HCT116 (cell line): Measurements from ENCODE around the gene FKBP1A. TPM values are rescaled to one million over a fixed set of nuclear protein-coding genes. Genes with fewer than 3 reads are reported as not detected.

ENCODE experiments used
- ATAC-seq: fragments of 200-7000 bp; cut with Tn5 transposase; 2 replicates; pipeline ENCODE4 v1.9.1; 2020; ENCODE audit warnings: mild to moderate bottlenecking, moderate library complexity
- BruUV-seq: library from RNA; stranded (reverse); fragments of 400-500 nt; replicated peaks from 2 replicates; lab custom pipeline; 2021; lab: Mats Ljungman, UMichigan
- CTCF ChIA-PET: fragments of 300-600 bp; sonication (Branson Sonifier 250); formaldehyde crosslinking; loops from one replicate; lab custom pipeline; 2021; ENCODE audit warnings: antibody characterized with exemption; lab: Charles Lee
- POLR2A ChIA-PET: fragments of 300-600, 350-600 bp; sonication (Branson Sonifier 250); formaldehyde crosslinking; loops from one replicate; lab custom pipeline; 2021; ENCODE audit warnings: antibody characterized with exemption; lab: Charles Lee
- RAD21 ChIA-PET, 2 experiments: fragments of 300-600 bp; sonication (Branson Sonifier 250); formaldehyde crosslinking; loops; one replicate each; lab custom pipeline; 2023; ENCODE audit warnings: low total read pairs in 2 of 2; ENCODE audit not compliant: uncharacterized antibody in 2 of 2, unreplicated experiment in 2 of 2, low non-redundant PET in 1 of 2; lab: Charles Lee
- DNase-seq: peaks from one replicate; pipeline ENCODE4 v3.0.0-alpha.2; 2010; ENCODE audit warnings: low read depth, low spot score
- H2AFZ ChIP-seq: fragments of 200-600 bp; shearing (Covaris generic), sonication (generic); 2 replicates; pipeline ENCODE4 v1.6.1; 2017; ENCODE audit warnings: low read depth, mixed run types, mixed read lengths, antibody characterized with exemption, low read length; ENCODE audit not compliant: poor library complexity, severe bottlenecking
- H3K27ac ChIP-seq: 2 replicates; pipeline ENCODE4 v1.5.1; 2012; ENCODE audit warnings: low read depth, low read length
- H3K27me3 ChIP-seq: fragments of 200-600 bp; sonication (generic); 2 replicates; pipeline ENCODE4 v1.6.1; 2016; ENCODE audit warnings: mixed run types, low read length, mixed read lengths; ENCODE audit not compliant: insufficient read depth
- H3K36me3 ChIP-seq, 2 experiments: fragments of 200-500 bp in 1 of 2; fragments of 200-600 bp in 1 of 2; sonication (Bioruptor generic) in 1 of 2; sonication (generic) in 1 of 2; 2 replicates each; pipeline versions ENCODE4 v1.5.1 to v1.6.1; 2014 to 2016; ENCODE audit warnings: low read length in 2 of 2, inconsistent platforms in 1 of 2, mixed read lengths in 1 of 2, mixed run types in 1 of 2; ENCODE audit not compliant: insufficient read depth in 2 of 2, control insufficient read depth in 1 of 2
- H3K4me1 ChIP-seq, 2 experiments: fragments of 200-600 bp in 1 of 2; sonication (generic) in 1 of 2; 2 replicates each; pipeline versions ENCODE4 v1.5.1 to v1.6.1; 2012 to 2017; ENCODE audit warnings: low read length in 2 of 2, inconsistent platforms in 1 of 2, mild to moderate bottlenecking in 1 of 2, mixed read lengths in 1 of 2, mixed run types in 1 of 2, moderate library complexity in 1 of 2; ENCODE audit not compliant: insufficient read depth in 2 of 2, control insufficient read depth in 1 of 2
- H3K4me2 ChIP-seq: fragments of 200-600 bp; sonication (generic); 2 replicates; pipeline ENCODE4 v1.6.1; 2017; ENCODE audit warnings: mixed run types, low read length, mixed read lengths
- H3K4me3 ChIP-seq, 2 experiments: fragments of 200-600 bp in 1 of 2; sonication (generic) in 1 of 2; replicated peaks in 1 of 2; 2 replicates each; pipeline ENCODE4 v1.5.1; 2011 to 2016; ENCODE audit warnings: low read length in 2 of 2, control low read depth in 1 of 2, low read depth in 1 of 2, mild to moderate bottlenecking in 1 of 2, mixed read lengths in 1 of 2, mixed run types in 1 of 2
- H3K79me2 ChIP-seq: fragments of 200-600 bp; sonication (generic); 2 replicates; pipeline ENCODE4 v1.6.1; 2017; ENCODE audit warnings: mild to moderate bottlenecking, mixed run types, low read length, moderate library complexity, mixed read lengths; ENCODE audit not compliant: insufficient read depth
- H3K9ac ChIP-seq: fragments of 200-600 bp; sonication (generic); 2 replicates; pipeline ENCODE4 v1.6.1; 2016; ENCODE audit warnings: low read length, mixed read lengths
- H3K9me2 ChIP-seq: fragments of 200-600 bp; sonication (generic), shearing (Covaris generic); 2 replicates; pipeline ENCODE4 v1.6.1; 2017; ENCODE audit warnings: mixed run types, mild to moderate bottlenecking, moderate library complexity; ENCODE audit not compliant: insufficient read depth
- H3K9me3 ChIP-seq, 2 experiments: fragments of 200-500 bp in 1 of 2; fragments of 200-600 bp in 1 of 2; sonication (Bioruptor generic) in 1 of 2; sonication (generic) in 1 of 2; 2 replicates each; pipeline ENCODE4 v1.6.1; 2014 to 2017; ENCODE audit warnings: low read length in 2 of 2, mixed read lengths in 2 of 2, inconsistent platforms in 1 of 2, low read depth in 1 of 2, mild to moderate bottlenecking in 1 of 2, mixed run types in 1 of 2, moderate library complexity in 1 of 2; ENCODE audit not compliant: control insufficient read depth in 1 of 2, insufficient read depth in 1 of 2
- H4K20me1 ChIP-seq: fragments of 200-600 bp; sonication (generic), shearing (Covaris generic); 2 replicates; pipeline ENCODE4 v1.6.1; 2017; ENCODE audit warnings: mixed run types, mild to moderate bottlenecking, moderate library complexity; ENCODE audit not compliant: insufficient read depth
- CEBPB ChIP-seq: IDR thresholded peaks from 2 replicates; pipeline ENCODE4 v1.6.1; 2012; ENCODE audit warnings: low read depth
- CTCF ChIP-seq, 3 experiments: fragments of 200-600 bp in 1 of 3; sonication (generic) in 1 of 3; IDR thresholded peaks in 2 of 3; conservative IDR thresholded peaks in 1 of 3; 2 replicates each; pipeline ENCODE4 v1.5.1; 2012 to 2017; ENCODE audit warnings: low read depth in 2 of 3, low read length in 2 of 3, antibody characterized with exemption in 1 of 3, borderline replicate concordance in 1 of 3, control low read depth in 1 of 3, mild to moderate bottlenecking in 1 of 3, mixed read lengths in 1 of 3, mixed run types in 1 of 3, moderate library complexity in 1 of 3; ENCODE audit not compliant: insufficient read depth in 1 of 3
- ELF1 ChIP-seq: IDR thresholded peaks from 2 replicates; pipeline ENCODE4 v1.6.1; 2012; ENCODE audit warnings: low read depth, borderline replicate concordance
- EZH2 ChIP-seq: fragments of 200-600 bp; sonication (generic); IDR thresholded peaks from 2 replicates; pipeline ENCODE4 v1.6.1; 2017; ENCODE audit warnings: antibody characterized with exemption, mixed run types
- EZH2phosphoT487 ChIP-seq: fragments of 200-600 bp; IDR thresholded peaks from 2 replicates; pipeline ENCODE4 v1.6.1; 2018; ENCODE audit warnings: antibody characterized with exemption, borderline replicate concordance
- MAX ChIP-seq: IDR thresholded peaks from 2 replicates; pipeline ENCODE4 v1.6.1; 2012
- POLR2A ChIP-seq: IDR thresholded peaks from 2 replicates; pipeline ENCODE4 v1.7.0; 2011; ENCODE audit warnings: borderline replicate concordance; ENCODE audit not compliant: insufficient read depth, insufficient read length; ENCODE audit errors: extremely low read depth
- POLR2AphosphoS5 ChIP-seq: IDR thresholded peaks from 2 replicates; pipeline ENCODE4 v1.6.1; 2011; ENCODE audit warnings: mild to moderate bottlenecking, low read depth, low read length, moderate library complexity
- RAD21 ChIP-seq: IDR thresholded peaks from 2 replicates; pipeline ENCODE4 v1.6.1; 2012; ENCODE audit warnings: low read depth, mild to moderate bottlenecking
- REST ChIP-seq: IDR thresholded peaks from 2 replicates; pipeline ENCODE4 v1.6.1; 2012; ENCODE audit warnings: low read depth
- SIN3A ChIP-seq: IDR thresholded peaks from 2 replicates; pipeline ENCODE4 v1.6.1; 2012; ENCODE audit warnings: low read depth
- SRF ChIP-seq: IDR thresholded peaks from 2 replicates; pipeline ENCODE4 v1.6.1; 2012; ENCODE audit warnings: low read depth
- TCF7L2 ChIP-seq: IDR thresholded peaks from 2 replicates; pipeline ENCODE4 v1.7.0; 2011; ENCODE audit warnings: borderline replicate concordance, inconsistent platforms; ENCODE audit not compliant: insufficient read depth, insufficient read length; ENCODE audit errors: extremely low read depth
- YY1 ChIP-seq: IDR thresholded peaks from 2 replicates; pipeline ENCODE4 v1.6.1; 2011; ENCODE audit warnings: low read length, low read depth, moderate library complexity, mild to moderate bottlenecking; ENCODE audit not compliant: insufficient replicate concordance; ENCODE audit errors: extremely low read depth
- ZBTB33 ChIP-seq: IDR thresholded peaks from 2 replicates; pipeline ENCODE4 v1.6.1; 2011; ENCODE audit warnings: mild to moderate bottlenecking, low read length, moderate library complexity; ENCODE audit not compliant: insufficient replicate concordance; ENCODE audit errors: extremely low read depth
- ZFX ChIP-seq: fragments of 450-650 bp; IDR thresholded peaks from 2 replicates; pipeline ENCODE4 v1.6.1; 2017
- intact Hi-C: fragments of 100-400 bp; cut with micrococcal nuclease; formaldehyde crosslinking; loops from 2 replicates; pipeline ENCODE4 v1.10.0; 2022
- total RNA-seq: library from RNA; stranded (reverse); gene quantifications from one replicate; pipeline ENCODE4 v1.2.1, GENCODE V29; 2021; ENCODE audit not compliant: unreplicated experiment

The FKBP1A gene
- total RNA-seq, 1 experiment from 2014 or later, result 259 TPM

GRCh38 chr20:1332749-1333300 lies 60.0 kb downstream of the FKBP1A start (continued):
- TF ChIP-seq ZBTB33, result no peak
- TF ChIP-seq SIN3A, result no peak
- no peak for TF ChIP-seq POLR2A
- TF ChIP-seq EZH2, result no peak
- TF ChIP-seq EZH2phosphoT487, result no peak
- no peak for TF ChIP-seq CEBPB
- no peak for TF ChIP-seq TCF7L2
- no peak for TF ChIP-seq SRF
- no peak for TF ChIP-seq POLR2AphosphoS5
- TF ChIP-seq YY1, result no peak
- TF ChIP-seq RAD21, result no peak

GRCh38 chr20:1331801-1332453 lies 60.9 kb downstream of the FKBP1A start:
- ATAC-seq (no peak), DNase-seq (no peak)
- no peaks in the 10 kb centered on the region for H3K9me3 ChIP-seq
- no peak overlapping the region for H3K4me2 ChIP-seq
- intact Hi-C loops, result no loop called here
- no peak overlapping the region for H3K4me3 ChIP-seq
- 0 out of 4 replicates have a peak, but pooled peaks cover 0 to 3% of the 10 kb centered on the region in 2 experiments for H3K36me3 ChIP-seq
- H3K27ac ChIP-seq, result no peak overlapping the region
- POLR2A ChIA-PET, result no interaction called here
- H3K27me3 ChIP-seq, result no peaks in the 10 kb centered on the region
- peaks cover 21 to 32% of the 10 kb centered on the region in 2 experiments for H3K4me1 ChIP-seq
- RAD21 ChIA-PET, result no interaction called here
- BruUV-seq, result no TSS peak
- H4K20me1 ChIP-seq, result no peaks in the 10 kb centered on the region; the same call in 1 of the 2 replicates
- CTCF ChIA-PET, result no interaction called here
- H3K9ac ChIP-seq, result no peak overlapping the region
- no peak overlapping the region for H2AFZ ChIP-seq
- no peaks in the 10 kb centered on the region for H3K9me2 ChIP-seq
- peaks cover 72% of the 10 kb centered on the region for H3K79me2 ChIP-seq
- TF ChIP-seq ELF1 (no peak), CTCF (IDR thresholded peaks at IDR 0.05 in 2 of 3, conservative IDR thresholded peaks at IDR 0.05 in 1 of 3; ENCODE audit: borderline replicate concordance in 1 of 3, insufficient read depth in 1 of 3, low read depth in 2 of 3, low read length in 2 of 3) (no peak), CEBPB (no peak), POLR2A (no peak), REST (no peak), ZFX (no peak), MAX (no peak), YY1 (no peak), SRF (no peak)
